Left ventricle myocardium inferior (tissue), 1 donor: ENCODE results near the gene DPM3. TPM values are rescaled to one million over a fixed set of nuclear protein-coding genes. Genes with fewer than 3 reads are reported as not detected.
A peak's percentile ranks its signal among the peaks of the same experiment; 100 is the strongest.

ENCODE experiments used
- DNase-seq: peaks from one replicate; pipeline ENCODE4 v3.0.0-alpha.2; 2020
- H3K27ac ChIP-seq: fragments of 200-600 bp; replicated peaks from 2 replicates; pipeline ENCODE4 v1.8.0; 2021
- H3K27me3 ChIP-seq: fragments of 200-600 bp; 2 replicates; pipeline ENCODE4 v1.8.0; 2021; ENCODE audit warnings: low read depth
- H3K36me3 ChIP-seq: fragments of 200-600 bp; 2 replicates; pipeline ENCODE4 v1.8.0; 2021
- H3K4me1 ChIP-seq: fragments of 200-600 bp; 2 replicates; pipeline ENCODE4 v1.8.0; 2021
- H3K4me3 ChIP-seq: fragments of 200-600 bp; 2 replicates; pipeline ENCODE4 v1.8.0; 2021; ENCODE audit warnings: mild to moderate bottlenecking, moderate library complexity
- H3K9me3 ChIP-seq: fragments of 200-600 bp; replicated peaks from 2 replicates; pipeline ENCODE4 v1.8.0; 2021
- intact Hi-C: fragments of 100-400 bp; cut with micrococcal nuclease; formaldehyde crosslinking; loops from one replicate; pipeline ENCODE4 v1.11.0; 2022
- total RNA-seq: library from RNA; stranded (reverse); fragmentation: NEBNext Ultra II Directional; extraction: Animal tissue kit (Norgen Biotek cat#: 25700); gene quantifications from one replicate; pipeline ENCODE4 v1.2.1, GENCODE V29; 2021
- TF ChIP-seq, protein P1 (sequence below): fragments of 200-600 bp; IDR thresholded peaks from 2 replicates; pipeline ENCODE4 v1.8.0; 2021; ENCODE audit warnings: antibody characterized with exemption, mild to moderate bottlenecking, borderline replicate concordance
- donor health status: DM: no; HTN: yes; CAD: no; lungs with severe emphysema.

DPM3 gene
- total RNA-seq, 1 donor from 2014 or later = 54.5 TPM

DNA sequence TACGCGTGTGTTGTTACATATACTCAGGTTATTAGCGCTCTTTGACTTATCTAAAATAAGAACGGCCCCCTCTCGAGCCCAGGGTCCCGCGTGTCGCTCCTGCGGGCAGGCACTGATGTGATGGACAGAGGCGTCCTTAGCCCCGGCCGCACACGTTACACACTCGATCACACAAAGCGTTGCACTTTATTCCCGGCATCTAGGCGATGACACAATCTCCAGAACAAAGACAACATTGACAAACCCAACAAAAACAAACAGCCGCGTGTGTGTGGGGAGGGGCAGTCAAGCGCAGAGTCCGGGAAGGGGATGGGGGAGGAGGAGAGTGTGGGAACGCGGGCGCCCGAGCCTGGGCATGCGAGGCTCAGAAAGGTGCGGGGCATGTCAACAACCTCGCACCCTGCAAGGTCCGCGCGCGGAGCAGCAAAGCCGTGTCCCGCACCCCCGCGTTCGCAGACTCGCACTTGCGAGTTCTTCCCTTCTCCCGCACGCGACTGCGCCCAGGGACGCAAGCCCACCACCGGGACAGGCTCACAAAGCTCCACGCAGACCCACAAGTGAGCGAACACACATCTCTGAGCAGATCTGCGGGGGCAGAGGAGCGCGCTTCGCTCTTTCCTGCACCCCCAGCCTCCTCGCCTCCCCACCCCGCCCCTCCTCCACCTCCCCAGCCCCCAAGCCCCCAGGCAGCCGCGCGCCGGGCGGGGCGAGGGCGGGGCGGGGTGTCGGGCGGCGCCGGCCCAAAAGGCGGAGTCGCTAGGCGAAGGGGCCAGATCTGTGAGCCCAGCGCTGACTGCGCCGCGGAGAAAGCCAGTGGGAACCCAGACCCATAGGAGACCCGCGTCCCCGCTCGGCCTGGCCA is 13.0 kb downstream of the DPM3 start, which contains the start of gene EFNA1:
TSS of gene EFNA1 (plus strand) at position 772 of the 862 bp plus-strand sequence. CDS start 102 bp downstream, outside the sequence.
- H3K4me1 ChIP-seq = peaks cover 83% of the 10 kb centered on the region
- H3K36me3 ChIP-seq = peaks cover 13% of the 10 kb centered on the region
- peak; percentile 75 for DNase-seq
- intact Hi-C loops = loop anchor here (5.0 kb wide), 1 partner anchor 35 kb away; no protein-coding TSS in a partner anchor
- H3K27ac ChIP-seq = peak within 1 kb of the TSS; percentile 95
- H3K4me3 ChIP-seq = peak within 1 kb of the TSS; percentile 87
- no peaks in the 10 kb centered on the region for H3K27me3 ChIP-seq
- H3K9me3 ChIP-seq = no peaks in the 10 kb centered on the region
- TF ChIP-seq, protein P1, sequence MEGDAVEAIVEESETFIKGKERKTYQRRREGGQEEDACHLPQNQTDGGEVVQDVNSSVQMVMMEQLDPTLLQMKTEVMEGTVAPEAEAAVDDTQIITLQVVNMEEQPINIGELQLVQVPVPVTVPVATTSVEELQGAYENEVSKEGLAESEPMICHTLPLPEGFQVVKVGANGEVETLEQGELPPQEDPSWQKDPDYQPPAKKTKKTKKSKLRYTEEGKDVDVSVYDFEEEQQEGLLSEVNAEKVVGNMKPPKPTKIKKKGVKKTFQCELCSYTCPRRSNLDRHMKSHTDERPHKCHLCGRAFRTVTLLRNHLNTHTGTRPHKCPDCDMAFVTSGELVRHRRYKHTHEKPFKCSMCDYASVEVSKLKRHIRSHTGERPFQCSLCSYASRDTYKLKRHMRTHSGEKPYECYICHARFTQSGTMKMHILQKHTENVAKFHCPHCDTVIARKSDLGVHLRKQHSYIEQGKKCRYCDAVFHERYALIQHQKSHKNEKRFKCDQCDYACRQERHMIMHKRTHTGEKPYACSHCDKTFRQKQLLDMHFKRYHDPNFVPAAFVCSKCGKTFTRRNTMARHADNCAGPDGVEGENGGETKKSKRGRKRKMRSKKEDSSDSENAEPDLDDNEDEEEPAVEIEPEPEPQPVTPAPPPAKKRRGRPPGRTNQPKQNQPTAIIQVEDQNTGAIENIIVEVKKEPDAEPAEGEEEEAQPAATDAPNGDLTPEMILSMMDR = no peak

DNA sequence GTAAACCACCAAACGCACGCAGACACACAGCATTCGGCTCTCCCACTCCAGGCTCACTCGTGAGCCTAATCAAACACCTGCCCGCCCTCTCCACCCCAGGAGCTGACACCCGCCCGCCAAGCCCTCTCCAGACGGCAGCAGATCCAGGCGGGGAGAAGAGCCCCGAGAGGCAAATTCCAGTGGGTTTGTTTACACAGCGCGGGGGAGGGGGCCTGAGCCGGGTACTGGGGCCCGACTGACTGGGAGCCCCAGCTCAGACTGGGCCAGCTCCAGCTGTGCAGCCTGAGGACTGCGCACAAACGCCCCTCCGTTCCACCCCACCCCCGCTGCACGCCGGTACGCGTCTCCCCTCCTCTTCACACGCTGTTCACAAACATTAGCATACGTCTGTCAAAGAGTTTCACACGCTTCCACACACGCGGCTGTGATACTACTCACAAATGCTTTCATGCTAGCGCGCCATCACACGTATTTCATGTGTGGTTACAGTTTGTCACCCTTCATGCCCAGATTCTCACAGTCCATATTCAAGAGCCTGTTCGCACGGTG is 13.7 kb downstream of the DPM3 start:
- Histone ChIP-seq H3K27ac (peak overlapping the region; percentile 95), H3K4me1 (peaks cover 76% of the 10 kb centered on the region), H3K36me3 (peaks cover 6% of the 10 kb centered on the region), H3K27me3 (no peaks in the 10 kb centered on the region), H3K9me3 (no peaks in the 10 kb centered on the region), H3K4me3 (peak overlapping the region; percentile 87)
- DNase-seq = peak; percentile 29
- TF ChIP-seq, protein P1 = no peak
- intact Hi-C loops = loop anchor here (5.0 kb wide), 1 partner anchor 34 kb away; no protein-coding TSS in a partner anchor

DNA sequence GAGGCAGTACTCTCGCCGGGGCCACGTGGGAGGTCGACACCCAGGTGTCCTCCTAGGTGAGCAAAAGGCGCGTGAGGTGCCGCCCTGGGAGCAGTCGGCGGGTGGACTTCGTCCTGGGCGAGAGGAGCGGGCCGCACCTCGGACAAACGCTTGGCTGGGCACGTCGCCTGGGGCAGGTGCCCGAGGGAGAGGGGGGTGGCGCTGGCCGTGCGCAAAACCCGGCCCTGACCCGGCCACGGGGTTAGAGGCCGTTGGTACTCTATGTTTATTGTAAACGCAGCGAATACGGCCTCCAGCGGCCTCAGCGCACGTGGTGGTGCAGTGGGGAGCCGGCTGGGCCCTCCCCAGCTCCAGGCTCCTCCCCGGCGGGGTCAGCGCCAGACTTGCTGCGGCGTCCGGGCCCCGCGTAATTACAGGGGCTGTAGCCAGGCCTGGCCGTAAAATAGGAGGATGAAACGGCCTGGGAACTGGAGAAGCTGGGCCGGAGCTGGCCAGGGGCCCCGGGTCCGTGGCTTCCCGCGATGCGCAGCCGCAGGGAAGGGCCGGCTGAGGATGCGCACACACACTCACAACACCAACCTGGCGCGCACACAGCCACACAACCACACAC is 14.3 kb downstream of the DPM3 start:
- peak overlapping the region; percentile 87 for H3K4me3 ChIP-seq
- DNase-seq = peak; percentile 56
- peaks cover under 1% of the 10 kb centered on the region for H3K36me3 ChIP-seq
- H3K9me3 ChIP-seq = no peaks in the 10 kb centered on the region
- intact Hi-C loops = loop anchor here (5.0 kb wide), 1 partner anchor 34 kb away; no protein-coding TSS in a partner anchor
- H3K27me3 ChIP-seq = no peaks in the 10 kb centered on the region
- TF ChIP-seq, protein P1 = no peak
- H3K4me1 ChIP-seq = peaks cover 70% of the 10 kb centered on the region
- H3K27ac ChIP-seq = peak overlapping the region; percentile 95

DNA sequence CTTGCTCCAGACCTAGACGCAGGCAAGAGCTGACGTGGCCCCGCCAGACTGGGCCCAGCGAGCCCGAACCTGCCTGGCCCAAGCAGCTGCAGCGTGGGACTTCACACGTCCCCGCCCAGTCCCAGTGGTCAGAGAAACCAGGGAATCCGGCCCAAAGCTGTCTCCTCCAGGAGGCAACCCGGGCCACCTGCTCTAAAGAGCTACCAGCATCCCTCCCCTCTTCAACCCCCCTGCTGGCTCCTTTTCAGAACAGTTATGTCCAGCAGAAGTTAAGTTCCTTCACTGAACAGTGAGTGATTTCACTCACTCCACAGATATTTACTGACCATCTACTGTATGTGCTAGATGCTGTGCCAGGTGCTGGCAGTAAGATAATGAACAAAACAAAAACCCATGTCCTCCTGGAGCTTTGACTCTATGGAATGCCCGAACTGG is 14.8 kb downstream of the DPM3 start:
- H3K27ac ChIP-seq = peak overlapping the region; percentile 95
- H3K9me3 ChIP-seq = no peaks in the 10 kb centered on the region
- H3K4me3 ChIP-seq = no peak overlapping the region
- peaks cover 65% of the 10 kb centered on the region for H3K4me1 ChIP-seq
- no peaks in the 10 kb centered on the region for H3K27me3 ChIP-seq
- DNase-seq = no peak
- intact Hi-C loops = loop anchor here (5.0 kb wide), 1 partner anchor 33 kb away; no protein-coding TSS in a partner anchor
- no peaks in the 10 kb centered on the region for H3K36me3 ChIP-seq
- TF ChIP-seq, protein P1 = no peak
